Neural progenitor cell (in vitro differentiated cells): Measurements from ENCODE around the gene FAM227A. TPM values are rescaled to one million over a fixed set of nuclear protein-coding genes. Genes with fewer than 3 reads are reported as not detected.

Experiments
- DNase-seq: peaks from one replicate; pipeline ENCODE4 v3.0.0-alpha.2; 2016; ENCODE audit warnings: low spot score
- H2AFZ ChIP-seq: fragments of 200-600 bp; sonication (generic); replicated peaks from 2 replicates; pipeline ENCODE4 v1.6.1; 2016; ENCODE audit warnings: antibody characterized with exemption
- H3F3A ChIP-seq: fragments of 200-600 bp; sonication (generic); 2 replicates; pipeline ENCODE4 v1.6.1; 2016; ENCODE audit warnings: antibody characterized with exemption, low read depth
- H3K27ac ChIP-seq: fragments of 200-600 bp; sonication (generic); 2 replicates; pipeline ENCODE4 v1.5.1; 2016; ENCODE audit warnings: mild to moderate bottlenecking
- H3K27me3 ChIP-seq: fragments of 200-600 bp; sonication (generic); 2 replicates; pipeline ENCODE4 v1.6.1; 2016; ENCODE audit warnings: mild to moderate bottlenecking, moderate library complexity
- H3K36me3 ChIP-seq: fragments of 200-600 bp; sonication (generic); 2 replicates; pipeline ENCODE4 v1.5.1; 2016
- H3K4me1 ChIP-seq: fragments of 200-600 bp; sonication (generic); 2 replicates; pipeline ENCODE4 v1.6.1; 2016; ENCODE audit warnings: mixed run types
- H3K4me2 ChIP-seq: fragments of 200-600 bp; sonication (generic); 2 replicates; pipeline ENCODE4 v1.6.1; 2016
- H3K4me3 ChIP-seq: fragments of 200-600 bp; sonication (generic); 2 replicates; pipeline ENCODE4 v1.5.1; 2016
- H3K79me2 ChIP-seq: fragments of 200-600 bp; sonication (generic); 2 replicates; pipeline ENCODE4 v1.6.1; 2016; ENCODE audit warnings: low read depth
- H3K9ac ChIP-seq: fragments of 200-600 bp; sonication (generic); 2 replicates; pipeline ENCODE4 v1.6.1; 2016
- H3K9me3 ChIP-seq: fragments of 200-600 bp; sonication (generic); 2 replicates; pipeline ENCODE4 v1.5.1; 2016; ENCODE audit warnings: low read depth
- H4K20me1 ChIP-seq: fragments of 200-600 bp; sonication (generic); 2 replicates; pipeline ENCODE4 v1.6.1; 2016; ENCODE audit warnings: low read depth
- H3K27ac Mint-ChIP-seq: 3 replicates; pipeline ENCODE4 v1.8.0; 2021; ENCODE audit warnings: mixed read lengths
- H3K27me3 Mint-ChIP-seq: 2 replicates; pipeline ENCODE4 v1.8.0; 2022; ENCODE audit warnings: low read depth, mild to moderate bottlenecking, inconsistent platforms, moderate library complexity, mixed read lengths; ENCODE audit not compliant: insufficient read depth
- H3K36me3 Mint-ChIP-seq: 3 replicates; pipeline ENCODE4 v1.8.0; 2021; ENCODE audit warnings: mixed read lengths
- H3K4me1 Mint-ChIP-seq: 3 replicates; pipeline ENCODE4 v1.8.0; 2021; ENCODE audit warnings: mixed read lengths
- H3K4me3 Mint-ChIP-seq: 3 replicates; pipeline ENCODE4 v1.8.0; 2021; ENCODE audit warnings: mild to moderate bottlenecking, moderate library complexity, mixed read lengths
- H3K9me3 Mint-ChIP-seq: 3 replicates; pipeline ENCODE4 v1.8.0; 2020; ENCODE audit warnings: mixed read lengths
- CTCF ChIP-seq: fragments of 200-600 bp; sonication (generic); IDR thresholded peaks from 2 replicates; pipeline ENCODE4 v1.5.1; 2017; ENCODE audit warnings: antibody characterized with exemption, mild to moderate bottlenecking
- EZH2 ChIP-seq: fragments of 200-600 bp; sonication (generic); IDR thresholded peaks from 2 replicates; pipeline ENCODE4 v1.6.1; 2017; ENCODE audit warnings: antibody characterized with exemption, mild to moderate bottlenecking, moderate library complexity
- EZH2phosphoT487 ChIP-seq: fragments of 200-600 bp; sonication (generic); IDR thresholded peaks from 2 replicates; pipeline ENCODE4 v1.6.1; 2017; ENCODE audit warnings: antibody characterized with exemption
- total RNA-seq: library from RNA; depleted of rRNA; stranded (reverse); fragments of >200 nt; gene quantifications from 2 replicates; pipeline ENCODE4 v1.2.3, GENCODE V29; 2015; ENCODE audit warnings: low replicate concordance

The FAM227A gene
- total RNA-seq, 1 donor from 2014 or later, result 32.7 TPM

GRCh38 chr22:38689651-38690050 is 33.5 kb upstream of the FAM227A start:
- TF ChIP-seq CTCF (no peak), EZH2 (no peak), EZH2phosphoT487 (no peak)
- no peaks in the 10 kb centered on the region for H3K9me3 Mint-ChIP-seq
- peaks cover 27% of the 10 kb centered on the region for H3K36me3 Mint-ChIP-seq
- H3K27me3 Mint-ChIP-seq, result peaks cover 2% of the 10 kb centered on the region
- Histone ChIP-seq H3K9me3 (no peaks in the 10 kb centered on the region), H3K27me3 (no peaks in the 10 kb centered on the region), H3K9ac (no peak overlapping the region), H3K27ac (no peak overlapping the region), H3K36me3 (no peaks in the 10 kb centered on the region), H2AFZ (no peak overlapping the region), H3K4me2 (no peak overlapping the region), H3K79me2 (peaks cover 35% of the 10 kb centered on the region), H3K4me1 (no peaks in the 10 kb centered on the region), H4K20me1 (peaks cover 32% of the 10 kb centered on the region), H3F3A (peaks cover 18% of the 10 kb centered on the region), H3K4me3 (no peak overlapping the region)
- H3K4me1 Mint-ChIP-seq, result no peaks in the 10 kb centered on the region
- H3K27ac Mint-ChIP-seq, result no peak overlapping the region
- no peak for DNase-seq
- H3K4me3 Mint-ChIP-seq, result no peak overlapping the region

- H3K36me3 ChIP-seq, result peaks cover 4% of the 10 kb centered on the region
- H4K20me1 ChIP-seq, result peaks cover 3% of the 10 kb centered on the region
- no peak overlapping the region for H3K4me3 ChIP-seq
- no peaks in the 10 kb centered on the region for H3K9me3 ChIP-seq
- no peak overlapping the region for H3K27ac ChIP-seq
- H3K79me2 ChIP-seq, result peaks cover 17% of the 10 kb centered on the region
- Mint-ChIP-seq H3K4me3 (no peak overlapping the region), H3K9me3 (peaks cover 9% of the 10 kb centered on the region), H3K27me3 (peaks cover 4% of the 10 kb centered on the region), H3K27ac (no peak overlapping the region), H3K36me3 (peaks cover 42% of the 10 kb centered on the region), H3K4me1 (peaks cover 18% of the 10 kb centered on the region)
- peaks cover 4% of the 10 kb centered on the region for H3K4me1 ChIP-seq
- peaks cover 31% of the 10 kb centered on the region for H3F3A ChIP-seq
- no peak overlapping the region for H3K9ac ChIP-seq
- TF ChIP-seq CTCF (no peak), EZH2 (no peak), EZH2phosphoT487 (no peak)
- H3K27me3 ChIP-seq, result no peaks in the 10 kb centered on the region
- H3K4me2 ChIP-seq, result no peak overlapping the region
- no peak overlapping the region for H2AFZ ChIP-seq
- DNase-seq, result no peak
Measured at GRCh38 chr22:38685761-38686160, 29.6 kb upstream of the FAM227A start.

- H3K4me2 ChIP-seq, result no peak overlapping the region
- H3K27me3 Mint-ChIP-seq, result peaks cover 4% of the 10 kb centered on the region
- H3K27ac Mint-ChIP-seq, result no peak overlapping the region
- H3K27ac ChIP-seq, result no peak overlapping the region
- TF ChIP-seq EZH2 (no peak), EZH2phosphoT487 (no peak), CTCF (no peak)
- peaks cover 11% of the 10 kb centered on the region for H3K79me2 ChIP-seq
- H3K4me1 ChIP-seq, result peaks cover 4% of the 10 kb centered on the region
- DNase-seq, result no peak
- peaks cover 9% of the 10 kb centered on the region for H3K9me3 Mint-ChIP-seq
- peaks cover 31% of the 10 kb centered on the region for H3F3A ChIP-seq
- no peak overlapping the region for H3K4me3 ChIP-seq
- no peak overlapping the region for H3K4me3 Mint-ChIP-seq
- H4K20me1 ChIP-seq, result no peaks in the 10 kb centered on the region
- H3K36me3 Mint-ChIP-seq, result peaks cover 40% of the 10 kb centered on the region
- no peak overlapping the region for H2AFZ ChIP-seq
- H3K9me3 ChIP-seq, result no peaks in the 10 kb centered on the region
- H3K36me3 ChIP-seq, result peaks cover 4% of the 10 kb centered on the region
- H3K9ac ChIP-seq, result no peak overlapping the region
- H3K27me3 ChIP-seq, result no peaks in the 10 kb centered on the region
- H3K4me1 Mint-ChIP-seq, result peaks cover 21% of the 10 kb centered on the region
Measured at GRCh38 chr22:38684895-38685294, 28.7 kb upstream of the FAM227A start.
